Astrocyte (in vitro differentiated cells and primary cell): ENCODE data around the gene DEXI. TPM values are rescaled to one million over a fixed set of nuclear protein-coding genes. Genes with fewer than 3 reads are reported as not detected.
A peak's percentile ranks its signal among the peaks of the same experiment; 100 is the strongest.

Source experiments
- DNase-seq: peaks from one replicate; pipeline ENCODE4 v3.0.0-alpha.2; 2010; ENCODE audit warnings: low read depth
- FAIRE-seq: peaks from 2 replicates; lab custom pipeline; 2011; peaks lifted over from hg19 to GRCh38; lab: Jason Lieb, UNC
- H2AFZ ChIP-seq: 2 replicates; pipeline ENCODE4 v1.6.0; 2012; ENCODE audit warnings: low read depth, low read length, inconsistent platforms
- H3K27ac ChIP-seq: 2 replicates; pipeline ENCODE4 v1.5.1; 2011; ENCODE audit warnings: low read depth, low read length, inconsistent platforms
- H3K27me3 ChIP-seq: 2 replicates; pipeline ENCODE4 v1.6.0; 2011; ENCODE audit warnings: low read length, inconsistent platforms; ENCODE audit not compliant: insufficient read depth
- H3K36me3 ChIP-seq: 2 replicates; pipeline ENCODE4 v1.5.1; 2011; ENCODE audit warnings: low read length, inconsistent platforms; ENCODE audit not compliant: insufficient read depth
- H3K4me1 ChIP-seq: 2 replicates; pipeline ENCODE4 v1.5.1; 2011; ENCODE audit warnings: low read length, inconsistent platforms; ENCODE audit not compliant: insufficient read depth
- H3K4me2 ChIP-seq: 2 replicates; pipeline ENCODE4 v1.6.0; 2012; ENCODE audit warnings: low read length, inconsistent platforms
- H3K4me3 ChIP-seq: 2 replicates; pipeline ENCODE4 v1.5.1; 2011; ENCODE audit warnings: low read depth, mild to moderate bottlenecking, low read length, inconsistent platforms; ENCODE audit not compliant: insufficient read depth
- H3K79me2 ChIP-seq: 2 replicates; pipeline ENCODE4 v1.6.0; 2012; ENCODE audit warnings: mild to moderate bottlenecking, low read length, inconsistent platforms; ENCODE audit not compliant: insufficient read depth
- H3K9ac ChIP-seq: 2 replicates; pipeline ENCODE4 v1.6.0; 2012; ENCODE audit warnings: mild to moderate bottlenecking, low read length, inconsistent platforms
- H3K9me3 ChIP-seq: 2 replicates; pipeline ENCODE4 v1.5.1; 2012; ENCODE audit warnings: low read depth, mild to moderate bottlenecking, low read length, inconsistent platforms; ENCODE audit not compliant: insufficient read depth
- H4K20me1 ChIP-seq: 2 replicates; pipeline ENCODE4 v1.6.0; 2012; ENCODE audit warnings: low read length, inconsistent platforms; ENCODE audit not compliant: insufficient read depth
- H3K27ac Mint-ChIP-seq: one replicate; pipeline ENCODE4 v1.8.0; 2021; ENCODE audit warnings: mild to moderate bottlenecking, mixed read lengths; ENCODE audit not compliant: unreplicated experiment
- H3K27me3 Mint-ChIP-seq: one replicate; pipeline ENCODE4 v1.8.0; 2021; ENCODE audit warnings: low read depth, mixed read lengths; ENCODE audit not compliant: unreplicated experiment
- H3K36me3 Mint-ChIP-seq: one replicate; pipeline ENCODE4 v1.8.0; 2021; ENCODE audit warnings: low read depth, mixed read lengths; ENCODE audit not compliant: unreplicated experiment
- H3K4me1 Mint-ChIP-seq: one replicate; pipeline ENCODE4 v1.8.0; 2021; ENCODE audit warnings: low read depth, mixed read lengths; ENCODE audit not compliant: unreplicated experiment
- H3K4me3 Mint-ChIP-seq: one replicate; pipeline ENCODE4 v1.8.0; 2021; ENCODE audit warnings: mild to moderate bottlenecking, moderate library complexity, mixed read lengths; ENCODE audit not compliant: unreplicated experiment
- H3K9me3 Mint-ChIP-seq: one replicate; pipeline ENCODE4 v1.8.0; 2021; ENCODE audit warnings: mild to moderate bottlenecking, mixed read lengths; ENCODE audit not compliant: unreplicated experiment
- EZH2 ChIP-seq: IDR thresholded peaks from 2 replicates; pipeline ENCODE4 v1.6.1; 2012; ENCODE audit warnings: mild to moderate bottlenecking, low read length, inconsistent platforms; ENCODE audit not compliant: insufficient read depth
- total RNA-seq: library from RNA; stranded (reverse); gene quantifications from 2 replicates; pipeline ENCODE4 v1.2.1, GENCODE V29; 2021
- TF ChIP-seq, protein P1 (sequence below): IDR thresholded peaks from 2 replicates; pipeline ENCODE4 v1.5.1; 2011; ENCODE audit warnings: low read depth, mild to moderate bottlenecking, inconsistent platforms, low read length, moderate library complexity; ENCODE audit not compliant: insufficient read depth

Gene DEXI
- total RNA-seq, 1 donor from 2014 or later: 39.8 TPM

DNA sequence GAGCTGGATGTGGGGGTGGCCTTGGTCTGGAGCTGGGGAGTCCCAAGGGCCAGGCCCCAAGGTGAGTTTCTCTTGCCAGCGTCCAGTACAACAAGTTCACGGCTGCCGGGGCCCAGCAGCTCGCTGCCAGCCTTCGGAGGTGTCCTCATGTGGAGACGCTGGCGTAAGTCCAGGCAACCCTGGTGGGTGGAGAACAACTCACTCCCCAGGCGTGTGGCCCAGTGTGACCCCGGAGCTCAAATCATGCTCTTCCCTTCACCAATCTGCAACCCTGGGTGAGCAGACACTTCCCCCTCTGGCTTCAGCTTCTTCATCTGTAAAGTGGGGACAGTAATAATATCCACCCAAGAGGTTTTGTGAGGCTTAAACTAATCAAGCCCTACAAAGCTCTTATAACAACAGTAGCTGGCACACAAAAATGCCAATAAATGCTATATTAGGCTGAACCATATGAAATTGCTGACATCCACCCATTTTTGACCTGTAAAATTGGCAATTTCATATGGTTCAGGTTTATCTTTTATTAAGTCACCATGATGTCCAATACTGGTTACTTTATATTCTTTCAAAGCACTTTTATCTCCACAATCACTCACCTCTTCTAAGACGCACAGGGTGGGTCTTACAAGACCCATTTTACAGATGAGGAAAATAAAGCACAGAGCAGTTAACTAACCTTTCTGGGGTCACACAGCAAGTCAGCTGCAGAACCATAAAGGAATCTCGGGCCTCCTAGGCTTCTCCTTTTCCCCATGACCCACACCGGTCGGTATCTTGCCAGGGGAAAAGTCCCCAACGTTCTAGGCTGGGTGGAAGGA lies 19.7 kb downstream of the DEXI start:
- Histone ChIP-seq H3K4me2 (peak overlapping the region; percentile 7), H3K36me3 (peaks cover 8% of the 10 kb centered on the region), H4K20me1 (peaks cover 12% of the 10 kb centered on the region), H3K4me1 (peaks cover 10% of the 10 kb centered on the region), H3K27ac (no peak overlapping the region), H3K27me3 (no peaks in the 10 kb centered on the region), H3K9me3 (no peaks in the 10 kb centered on the region), H3K4me3 (no peak overlapping the region), H2AFZ (no peak overlapping the region), H3K79me2 (no peaks in the 10 kb centered on the region), H3K9ac (no peak overlapping the region)
- peaks cover 9% of the 10 kb centered on the region for H3K36me3 Mint-ChIP-seq
- H3K27ac Mint-ChIP-seq: no peak overlapping the region
- H3K4me3 Mint-ChIP-seq: no peak overlapping the region
- peaks cover 2% of the 10 kb centered on the region for H3K9me3 Mint-ChIP-seq
- FAIRE-seq: no peak
- peaks cover 3% of the 10 kb centered on the region for H3K27me3 Mint-ChIP-seq
- DNase-seq: peak; percentile 45
- no peak for TF ChIP-seq EZH2
- TF ChIP-seq, protein P1, sequence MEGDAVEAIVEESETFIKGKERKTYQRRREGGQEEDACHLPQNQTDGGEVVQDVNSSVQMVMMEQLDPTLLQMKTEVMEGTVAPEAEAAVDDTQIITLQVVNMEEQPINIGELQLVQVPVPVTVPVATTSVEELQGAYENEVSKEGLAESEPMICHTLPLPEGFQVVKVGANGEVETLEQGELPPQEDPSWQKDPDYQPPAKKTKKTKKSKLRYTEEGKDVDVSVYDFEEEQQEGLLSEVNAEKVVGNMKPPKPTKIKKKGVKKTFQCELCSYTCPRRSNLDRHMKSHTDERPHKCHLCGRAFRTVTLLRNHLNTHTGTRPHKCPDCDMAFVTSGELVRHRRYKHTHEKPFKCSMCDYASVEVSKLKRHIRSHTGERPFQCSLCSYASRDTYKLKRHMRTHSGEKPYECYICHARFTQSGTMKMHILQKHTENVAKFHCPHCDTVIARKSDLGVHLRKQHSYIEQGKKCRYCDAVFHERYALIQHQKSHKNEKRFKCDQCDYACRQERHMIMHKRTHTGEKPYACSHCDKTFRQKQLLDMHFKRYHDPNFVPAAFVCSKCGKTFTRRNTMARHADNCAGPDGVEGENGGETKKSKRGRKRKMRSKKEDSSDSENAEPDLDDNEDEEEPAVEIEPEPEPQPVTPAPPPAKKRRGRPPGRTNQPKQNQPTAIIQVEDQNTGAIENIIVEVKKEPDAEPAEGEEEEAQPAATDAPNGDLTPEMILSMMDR: no peak
- no peaks in the 10 kb centered on the region for H3K4me1 Mint-ChIP-seq

DNA sequence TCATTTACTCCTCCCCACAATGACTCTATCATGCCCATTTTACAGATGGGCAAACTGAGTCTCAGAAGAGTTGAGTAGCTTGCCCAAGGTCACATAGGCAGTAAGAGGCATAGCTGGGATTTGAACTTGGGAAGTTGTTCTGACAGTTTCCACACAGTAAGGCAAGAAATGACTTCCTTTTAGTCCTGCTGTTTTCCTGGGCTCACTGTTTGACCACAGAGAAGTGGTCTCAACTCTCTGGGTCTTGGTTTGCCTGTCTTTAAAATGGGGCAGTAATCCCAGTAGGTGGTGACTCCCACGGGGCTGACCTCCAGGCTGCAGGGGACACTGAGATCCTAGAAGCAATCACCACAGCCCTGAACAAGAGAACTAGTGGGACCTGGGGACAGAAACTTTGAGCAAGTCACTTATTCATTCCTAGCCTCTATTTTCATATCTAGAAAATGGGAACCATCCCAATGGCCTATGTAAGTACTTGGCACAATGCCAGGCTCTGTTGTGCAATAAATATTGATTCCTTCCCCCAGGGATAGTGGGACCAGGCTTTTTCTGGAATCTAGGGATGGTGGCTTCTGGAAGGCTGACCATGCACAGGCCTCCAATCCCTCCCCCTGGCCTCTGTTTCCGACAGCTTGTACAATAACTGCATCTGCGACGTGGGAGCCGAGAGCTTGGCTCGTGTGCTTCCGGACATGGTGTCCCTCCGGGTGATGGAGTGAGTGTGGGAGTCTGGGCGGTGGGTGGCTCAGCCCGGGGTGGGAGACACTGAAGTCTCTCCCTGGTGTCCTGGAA lies 20.5 kb downstream of the DEXI start:
- Histone ChIP-seq H3K9ac (no peak overlapping the region), H3K36me3 (peaks cover 2% of the 10 kb centered on the region), H3K79me2 (no peaks in the 10 kb centered on the region), H4K20me1 (peaks cover 12% of the 10 kb centered on the region), H3K4me2 (peak overlapping the region; percentile 7), H3K4me3 (no peak overlapping the region), H2AFZ (no peak overlapping the region), H3K27me3 (no peaks in the 10 kb centered on the region), H3K4me1 (peaks cover 10% of the 10 kb centered on the region), H3K9me3 (no peaks in the 10 kb centered on the region), H3K27ac (no peak overlapping the region)
- no peaks in the 10 kb centered on the region for H3K4me1 Mint-ChIP-seq
- H3K9me3 Mint-ChIP-seq: peaks cover 2% of the 10 kb centered on the region
- no peak overlapping the region for H3K27ac Mint-ChIP-seq
- TF ChIP-seq, protein P1: no peak
- TF ChIP-seq EZH2: no peak
- H3K4me3 Mint-ChIP-seq: no peak overlapping the region
- FAIRE-seq: no peak
- no peak for DNase-seq
- H3K27me3 Mint-ChIP-seq: peaks cover 4% of the 10 kb centered on the region
- H3K36me3 Mint-ChIP-seq: peaks cover 4% of the 10 kb centered on the region
